Neural progenitor cell (in vitro differentiated cells): ENCODE data around the gene DENND5B.

Source experiments
- CTCF ChIP-seq: fragments of 200-600 bp; sonication (generic); IDR thresholded peaks from 2 replicates; pipeline ENCODE4 v1.5.1; 2017; ENCODE audit warnings: antibody characterized with exemption, mild to moderate bottlenecking
- EZH2 ChIP-seq: fragments of 200-600 bp; sonication (generic); IDR thresholded peaks from 2 replicates; pipeline ENCODE4 v1.6.1; 2017; ENCODE audit warnings: antibody characterized with exemption, mild to moderate bottlenecking, moderate library complexity

GRCh38 chr12:31387466-31387865, 203.5 kb downstream of the DENND5B start:
- TF ChIP-seq CTCF (no peak), EZH2 (no peak)
